ENCODE results near the gene TMEM175. TPM values are rescaled to one million over a fixed set of nuclear protein-coding genes. Genes with fewer than 3 reads are reported as not detected.
"Not testable (repeated sequence)": the region's sequence is repeated elsewhere in the genome, so short reads cannot be mapped to it uniquely, and the experiment has no call there.

The TMEM175 gene
- total and polyA plus RNA-seq, 2 donors from 2014 or later, result 26.0 to 31.1 TPM

GRCh38 chr4:919004-919680 lies 13.1 kb upstream of the TMEM175 start:
- H3K4me1 ChIP-seq (ENCODE audit: control insufficient read depth in 2 of 3, insufficient read depth in 2 of 3, low read depth in 1 of 3, low read length in 3 of 3); H3K9ac ChIP-seq (ENCODE audit: low read length in 3 of 3); H3K9me3 ChIP-seq (ENCODE audit: control insufficient read depth in 2 of 3, insufficient read depth in 1 of 3, low read length in 3 of 3); FAIRE-seq; H3K27ac ChIP-seq (ENCODE audit: low read depth in 2 of 2, low read length in 2 of 2); H3K36me3 ChIP-seq (ENCODE audit: control insufficient read depth in 2 of 3, insufficient read depth in 3 of 3, low read length in 3 of 3); H3K27me3 ChIP-seq (ENCODE audit: control insufficient read depth, insufficient read depth, low read length); H3K4me3 ChIP-seq (ENCODE audit: low read length in 3 of 3); intact Hi-C loops (cut with DNase I): not testable (repeated sequence)
- DNase-seq, result peak in 1 of 5 donors; percentile 41

- Histone ChIP-seq H3K4me1 (ENCODE audit: control insufficient read depth in 2 of 3, insufficient read depth in 2 of 3, low read depth in 1 of 3, low read length in 3 of 3) (peaks cover 0 to 6% (median 0%) of the 10 kb centered on the region in 3 donors), H3K27ac (ENCODE audit: low read depth in 2 of 2, low read length in 2 of 2) (no peak overlapping the region), H3K36me3 (ENCODE audit: control insufficient read depth in 2 of 3, insufficient read depth in 3 of 3, low read length in 3 of 3) (no peaks in the 10 kb centered on the region), H3K4me3 (ENCODE audit: low read length in 3 of 3) (no peak overlapping the region), H3K27me3 (ENCODE audit: control insufficient read depth, insufficient read depth, low read length) (no peaks in the 10 kb centered on the region), H3K9me3 (ENCODE audit: control insufficient read depth in 2 of 3, insufficient read depth in 1 of 3, low read length in 3 of 3) (peaks cover 0 to 2% (median 0%) of the 10 kb centered on the region in 3 donors), H3K9ac (ENCODE audit: low read length in 3 of 3) (no peak overlapping the region)
- DNase-seq, result peak in 1 of 5 donors; percentile 32
- FAIRE-seq, result no peak
- intact Hi-C loops (cut with DNase I), result no loop called here
- TF ChIP-seq CTCF (IDR thresholded peaks at IDR 0.05; ENCODE audit: borderline replicate concordance, extremely low read depth, insufficient read depth), result no peak
Measured at GRCh38 chr4:921830-922331, 10.4 kb upstream of the TMEM175 start.

- FAIRE-seq, result no peak
- Histone ChIP-seq H3K27ac (ENCODE audit: low read depth in 2 of 2, low read length in 2 of 2) (no peak overlapping the region), H3K4me3 (ENCODE audit: low read length in 3 of 3) (no peak overlapping the region), H3K36me3 (ENCODE audit: control insufficient read depth in 2 of 3, insufficient read depth in 3 of 3, low read length in 3 of 3) (no peaks in the 10 kb centered on the region), H3K27me3 (ENCODE audit: control insufficient read depth, insufficient read depth, low read length) (no peaks in the 10 kb centered on the region), H3K4me1 (ENCODE audit: control insufficient read depth in 2 of 3, insufficient read depth in 2 of 3, low read depth in 1 of 3, low read length in 3 of 3) (peaks cover 0 to 8% (median 2%) of the 10 kb centered on the region in 3 donors), H3K9ac (ENCODE audit: low read length in 3 of 3) (no peak overlapping the region), H3K9me3 (ENCODE audit: control insufficient read depth in 2 of 3, insufficient read depth in 1 of 3, low read length in 3 of 3) (no peaks in the 10 kb centered on the region)
- intact Hi-C loops (cut with DNase I), result no loop called here
- DNase-seq, result peak in 1 of 5 donors; percentile 55
- TF ChIP-seq CTCF (IDR thresholded peaks at IDR 0.05; ENCODE audit: borderline replicate concordance, extremely low read depth, insufficient read depth), result no peak
Measured at GRCh38 chr4:924107-925096, 7.9 kb upstream of the TMEM175 start.

GRCh38 chr4:925171-925570 lies 7.1 kb upstream of the TMEM175 start:
- no peaks in the 10 kb centered on the region for H3K36me3 ChIP-seq (ENCODE audit: control insufficient read depth in 2 of 3, insufficient read depth in 3 of 3, low read length in 3 of 3)
- H3K27ac ChIP-seq (ENCODE audit: low read depth in 2 of 2, low read length in 2 of 2), result no peak overlapping the region
- no peak for TF ChIP-seq CTCF (IDR thresholded peaks at IDR 0.05; ENCODE audit: borderline replicate concordance, extremely low read depth, insufficient read depth)
- peaks cover 0 to 5% (median 4%) of the 10 kb centered on the region in 3 donors for H3K4me1 ChIP-seq (ENCODE audit: control insufficient read depth in 2 of 3, insufficient read depth in 2 of 3, low read depth in 1 of 3, low read length in 3 of 3)
- no peak overlapping the region for H3K4me3 ChIP-seq (ENCODE audit: low read length in 3 of 3)
- H3K27me3 ChIP-seq (ENCODE audit: control insufficient read depth, insufficient read depth, low read length), result no peaks in the 10 kb centered on the region
- intact Hi-C loops (cut with DNase I), result no loop called here
- H3K9ac ChIP-seq (ENCODE audit: low read length in 3 of 3), result no peak overlapping the region
- peak in 1 of 5 donors; percentile 48 for DNase-seq
- no peak for FAIRE-seq
- no peaks in the 10 kb centered on the region for H3K9me3 ChIP-seq (ENCODE audit: control insufficient read depth in 2 of 3, insufficient read depth in 1 of 3, low read length in 3 of 3)

Data from kidney (tissue), 14 donors.